HepG2 (cell line): ENCODE measurements around the gene KCNMA1. TPM values are rescaled to one million over a fixed set of nuclear protein-coding genes. Genes with fewer than 3 reads are reported as not detected.

Experiments used
- ATAC-seq: fragments of 200-7000 bp; cut with Tn5 transposase; 3 replicates; pipeline ENCODE4 v1.9.1; 2020; ENCODE audit warnings: mild to moderate bottlenecking, moderate library complexity
- BruUV-seq: library from RNA; stranded (reverse); fragments of 400-500 nt; replicated peaks from 2 replicates; lab custom pipeline; 2021; lab: Mats Ljungman, UMichigan
- CTCF ChIA-PET: fragments of 300-600 bp; formaldehyde crosslinking; extraction: SDS; loops from one replicate; lab custom pipeline; 2021; ENCODE audit warnings: low total read pairs, inconsistent platforms, low intra/inter-chr PET ratio; lab: Yijun Ruan, JAX
- POLR2A ChIA-PET: fragments of 350-600 bp; sonication (Branson Sonifier 250); formaldehyde crosslinking; loops from one replicate; lab custom pipeline; 2020; ENCODE audit warnings: antibody characterized with exemption, inconsistent platforms; lab: Yijun Ruan, JAX
- DNase-seq: peaks from one replicate; pipeline ENCODE4 v3.0.0-alpha.2; 2015; ENCODE audit warnings: low spot score
- FAIRE-seq: peaks from 3 replicates; lab custom pipeline; 2011; peaks lifted over from hg19 to GRCh38; lab: Jason Lieb, UNC
- H2AFZ ChIP-seq: one replicate; pipeline ENCODE4 v1.6.1; 2011; ENCODE audit warnings: low read length, inconsistent platforms
- H3K27ac ChIP-seq: fragments of 300-600 bp; 3 replicates; pipeline ENCODE4 v1.8.0; 2011; ENCODE audit warnings: mixed run types, mild to moderate bottlenecking, mixed read lengths, low read length, inconsistent platforms; ENCODE audit not compliant: insufficient read depth; ENCODE audit errors: extremely low read length
- H3K27me3 ChIP-seq, 2 experiments: fragments of 200-600 bp in 1 of 2; 2 replicates in 1 of 2; 3 replicates in 1 of 2; pipeline versions ENCODE4 v1.6.0 to v1.8.0; 2011; ENCODE audit warnings: low read length in 2 of 2, mild to moderate bottlenecking in 2 of 2, moderate library complexity in 2 of 2, inconsistent platforms in 1 of 2; ENCODE audit not compliant: insufficient read depth in 2 of 2, control insufficient read depth in 1 of 2
- H3K36me3 ChIP-seq, 2 experiments: fragments of 200-600 bp in 1 of 2; replicated peaks in 1 of 2; 2 replicates in 1 of 2; 3 replicates in 1 of 2; pipeline versions ENCODE4 v1.5.1 to v1.8.0; 2011; ENCODE audit warnings: low read length in 2 of 2, inconsistent platforms in 1 of 2; ENCODE audit not compliant: insufficient read depth in 2 of 2, control insufficient read depth in 1 of 2
- H3K4me1 ChIP-seq: 2 replicates; pipeline ENCODE4 v1.5.1; 2012; ENCODE audit warnings: low read length, inconsistent platforms; ENCODE audit not compliant: insufficient read depth
- H3K4me2 ChIP-seq: 2 replicates; pipeline ENCODE4 v1.6.0; 2011; ENCODE audit warnings: low read depth, low read length, inconsistent platforms
- H3K4me3 ChIP-seq, 3 experiments: fragments of 200-600 bp in 1 of 3; sonication (generic), shearing (Covaris generic) in 1 of 3; replicated peaks in 1 of 3; 2 replicates each; pipeline ENCODE4 v1.5.1; 2011 to 2016; ENCODE audit warnings: low read length in 3 of 3, inconsistent platforms in 2 of 3, low read depth in 2 of 3, mild to moderate bottlenecking in 2 of 3, control low read depth in 1 of 3, mixed read lengths in 1 of 3; ENCODE audit not compliant: insufficient read depth in 1 of 3
- H3K79me2 ChIP-seq: one replicate; pipeline ENCODE4 v1.6.1; 2011; ENCODE audit warnings: low read length, inconsistent platforms; ENCODE audit not compliant: insufficient read depth
- H3K9ac ChIP-seq: 2 replicates; pipeline ENCODE4 v1.6.0; 2011; ENCODE audit warnings: mild to moderate bottlenecking, low read depth, low read length, inconsistent platforms; ENCODE audit not compliant: insufficient read depth
- H3K9me3 ChIP-seq: 2 replicates; pipeline ENCODE4 v1.5.1; 2012; ENCODE audit warnings: mild to moderate bottlenecking, low read length
- H4K20me1 ChIP-seq: 2 replicates; pipeline ENCODE4 v1.6.0; 2011; ENCODE audit warnings: inconsistent platforms, mild to moderate bottlenecking, low read length, moderate library complexity; ENCODE audit not compliant: insufficient read depth
- ELF4 ChIP-seq: sonication (generic); formaldehyde crosslinking; IDR thresholded peaks from 2 replicates; pipeline ENCODE4 v1.5.0; 2020; ENCODE audit warnings: missing genetic modification reagents, mild to moderate bottlenecking, moderate library complexity, borderline replicate concordance
- GATAD2A ChIP-seq: IDR thresholded peaks from 2 replicates; pipeline ENCODE4 v1.6.1; 2016
- KLF9 ChIP-seq: IDR thresholded peaks from 2 replicates; pipeline ENCODE4 v1.6.1; 2016; ENCODE audit warnings: low read depth
- MAZ ChIP-seq, 2 experiments: sonication (generic) in 1 of 2; formaldehyde crosslinking in 1 of 2; IDR thresholded peaks; 2 replicates each; pipeline versions ENCODE4 v1.5.0 to v1.6.1; 2012 to 2020; ENCODE audit warnings: low read depth in 2 of 2, mild to moderate bottlenecking in 2 of 2, borderline replicate concordance in 1 of 2, improper control_type of control experiment in 1 of 2, low read length in 1 of 2, missing genetic modification reagents in 1 of 2, moderate library complexity in 1 of 2
- MIXL1 ChIP-seq: IDR thresholded peaks from 2 replicates; pipeline ENCODE4 v1.6.1; 2016
- RBM39 ChIP-seq: fragments of 200-400 bp; formaldehyde crosslinking; IDR thresholded peaks from one replicate; pipeline ENCODE4 v1.6.1; 2018; ENCODE audit warnings: antibody characterized with exemption, mild to moderate bottlenecking, low read depth, low read length; ENCODE audit not compliant: poor library complexity, severe bottlenecking
- ZSCAN25 ChIP-seq: sonication (generic); formaldehyde crosslinking; IDR thresholded peaks from 2 replicates; pipeline ENCODE4 v1.8.0; 2022; ENCODE audit warnings: mild to moderate bottlenecking, missing genetic modification reagents
- WGBS: methylation state at CpG from one replicate; pipeline ENCODE4 v1.1.6; 2017; ENCODE audit warnings: low lambda C conversion rate; 5-methylcytosine and 5-hydroxymethylcytosine counted together
- in situ Hi-C: cut with HindIII; loops from 2 replicates; pipeline ENCODE4 v1.10.0; 2017; ENCODE audit warnings: low pct_unique_long_range_greater_than_20kb; ENCODE audit not compliant: extremely low pct_ligation_motif_present
- intact Hi-C: fragments of 100-400 bp; cut with micrococcal nuclease; formaldehyde crosslinking; loops from one replicate; pipeline ENCODE4 v1.10.0; 2022; ENCODE audit not compliant: unreplicated experiment
- polyA plus RNA-seq, 8 experiments: library from polyadenylated mRNA; depleted of rRNA in 3 of 8; stranded (reverse) in 7 of 8; unstranded in 1 of 8; fragments of >200 nt; fragmentation: Illumina TruSeq in 4 of 8; extraction: Trizol in 4 of 8; gene quantifications; 2 replicates each; pipeline versions ENCODE4 v1.2.1 to v1.2.3, GENCODE V29; 2011 to 2016; ENCODE audit warnings: low read depth in 4 of 8, missing spikeins in 1 of 8, mixed read lengths in 1 of 8; ENCODE audit not compliant: insufficient read depth in 1 of 8
- total RNA-seq, 5 experiments: library from RNA; depleted of rRNA; stranded (reverse); fragments of >200 nt; fragmentation: Illumina TruSeq; extraction: Trizol; gene quantifications; 2 replicates each; pipeline ENCODE4 v1.2.3, GENCODE V29; 2016; ENCODE audit warnings: low read depth in 1 of 5
- TF ChIP-seq, protein P1 (sequence below): IDR thresholded peaks from 2 replicates; pipeline ENCODE4 v1.6.1; 2016; ENCODE audit warnings: missing biosample characterization, missing genetic modification reagents, low read depth
- TF ChIP-seq, protein P2 (sequence below): fragments of 450-650 bp; IDR thresholded peaks from 2 replicates; pipeline ENCODE4 v1.6.1; 2016
- TF ChIP-seq, protein P3 (sequence below): sonication (generic); formaldehyde crosslinking; IDR thresholded peaks from 2 replicates; pipeline ENCODE4 v1.8.1; 2023; ENCODE audit warnings: mild to moderate bottlenecking, inconsistent platforms, moderate library complexity, missing genetic modification reagents, borderline replicate concordance
- TF ChIP-seq, protein P4 (sequence below), 2 experiments: IDR thresholded peaks; 2 replicates each; pipeline ENCODE4 v1.6.1; 2011 to 2012; ENCODE audit warnings: low read length in 2 of 2, borderline replicate concordance in 1 of 2, low read depth in 1 of 2, mild to moderate bottlenecking in 1 of 2, moderate library complexity in 1 of 2

Gene KCNMA1
- total and polyA plus RNA-seq, 2 of the 13 experiments (the other 11 are each of a cell fraction or from before 2014, with no cell fraction given), result 0.02 TPM; not detected in 1

DNA sequence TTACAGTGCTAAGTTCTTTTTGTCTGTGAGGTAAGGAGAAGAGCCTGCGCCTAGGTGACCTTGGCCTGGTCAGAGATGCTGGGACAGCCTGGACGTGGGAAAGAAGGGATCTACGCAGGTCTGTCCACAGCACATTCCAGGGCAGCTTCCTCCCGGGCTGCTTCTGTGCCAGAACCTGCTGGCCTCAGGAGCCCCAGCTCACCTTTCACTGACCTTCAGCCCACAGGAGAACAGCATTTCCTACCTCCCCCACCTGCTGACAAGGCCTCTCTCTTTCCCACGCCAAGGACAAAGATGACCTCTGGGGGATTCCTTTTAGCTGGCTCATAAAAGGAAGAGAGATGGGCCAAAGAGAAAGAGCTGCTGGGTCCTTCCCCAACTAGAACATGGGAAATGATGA is 260.6 kb downstream of the KCNMA1 start (continued):
- TF ChIP-seq, protein P1, sequence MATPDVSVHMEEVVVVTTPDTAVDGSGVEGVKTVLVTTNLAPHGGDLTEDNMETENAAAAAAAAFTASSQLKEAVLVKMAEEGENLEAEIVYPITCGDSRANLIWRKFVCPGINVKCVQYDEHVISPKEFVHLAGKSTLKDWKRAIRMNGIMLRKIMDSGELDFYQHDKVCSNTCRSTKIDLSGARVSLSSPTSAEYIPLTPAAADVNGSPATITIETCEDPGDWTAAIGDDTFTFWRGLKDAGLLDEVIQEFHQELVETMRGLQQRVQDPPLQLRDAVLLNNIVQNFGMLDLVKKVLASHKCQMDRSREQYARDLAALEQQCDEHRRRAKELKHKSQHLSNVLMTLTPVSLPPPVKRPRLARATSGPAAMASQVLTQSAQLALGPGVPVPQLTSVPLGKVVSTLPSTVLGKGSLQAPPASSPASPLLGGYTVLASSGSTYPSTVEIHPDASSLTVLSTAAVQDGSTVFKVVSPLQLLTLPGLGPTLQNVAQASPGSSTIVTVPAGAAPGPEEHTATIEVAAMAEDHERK (CRISPR knock-in tag), result no peak

DNA sequence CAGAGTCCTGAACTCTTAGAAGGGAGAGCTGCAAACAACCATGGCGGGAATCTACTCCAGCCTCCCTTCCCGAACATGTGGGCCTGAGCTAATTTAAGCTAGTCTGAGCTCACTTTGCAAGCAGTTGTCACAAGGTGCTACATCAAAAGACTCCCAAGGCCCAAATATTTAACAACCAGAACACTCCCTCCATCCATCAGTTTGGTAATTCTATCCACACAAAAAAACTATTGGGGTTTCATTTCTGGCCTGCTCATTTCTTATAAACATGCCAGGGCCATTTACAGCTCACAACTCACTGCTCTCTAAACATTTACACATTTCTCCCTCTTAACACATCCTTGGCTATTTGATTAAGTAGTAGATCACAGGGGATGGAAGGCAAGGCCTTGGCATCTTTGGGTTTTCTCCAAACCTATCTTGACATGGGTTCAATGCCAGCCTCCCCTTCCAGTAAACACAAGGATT is 263.4 kb downstream of the KCNMA1 start:
- no peak for ATAC-seq
- FAIRE-seq, result no peak
- CTCF ChIA-PET, result no interaction called here
- TF ChIP-seq, protein P2, sequence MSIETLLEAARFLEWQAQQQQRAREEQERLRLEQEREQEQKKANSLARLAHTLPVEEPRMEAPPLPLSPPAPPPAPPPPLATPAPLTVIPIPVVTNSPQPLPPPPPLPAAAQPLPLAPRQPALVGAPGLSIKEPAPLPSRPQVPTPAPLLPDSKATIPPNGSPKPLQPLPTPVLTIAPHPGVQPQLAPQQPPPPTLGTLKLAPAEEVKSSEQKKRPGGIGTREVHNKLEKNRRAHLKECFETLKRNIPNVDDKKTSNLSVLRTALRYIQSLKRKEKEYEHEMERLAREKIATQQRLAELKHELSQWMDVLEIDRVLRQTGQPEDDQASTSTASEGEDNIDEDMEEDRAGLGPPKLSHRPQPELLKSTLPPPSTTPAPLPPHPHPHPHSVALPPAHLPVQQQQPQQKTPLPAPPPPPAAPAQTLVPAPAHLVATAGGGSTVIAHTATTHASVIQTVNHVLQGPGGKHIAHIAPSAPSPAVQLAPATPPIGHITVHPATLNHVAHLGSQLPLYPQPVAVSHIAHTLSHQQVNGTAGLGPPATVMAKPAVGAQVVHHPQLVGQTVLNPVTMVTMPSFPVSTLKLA, result no peak
- no peak for TF ChIP-seq RBM39
- TF ChIP-seq GATAD2A (CRISPR knock-in tag), result no peak
- no peak for TF ChIP-seq MAZ (IDR thresholded peaks at IDR 0.05; ENCODE audit: borderline replicate concordance, low read depth, low read length)
- TF ChIP-seq MAZ (CRISPR knock-in tag; IDR thresholded peaks at IDR 0.05; ENCODE audit: low read depth), result no peak
- TF ChIP-seq, protein P3, sequence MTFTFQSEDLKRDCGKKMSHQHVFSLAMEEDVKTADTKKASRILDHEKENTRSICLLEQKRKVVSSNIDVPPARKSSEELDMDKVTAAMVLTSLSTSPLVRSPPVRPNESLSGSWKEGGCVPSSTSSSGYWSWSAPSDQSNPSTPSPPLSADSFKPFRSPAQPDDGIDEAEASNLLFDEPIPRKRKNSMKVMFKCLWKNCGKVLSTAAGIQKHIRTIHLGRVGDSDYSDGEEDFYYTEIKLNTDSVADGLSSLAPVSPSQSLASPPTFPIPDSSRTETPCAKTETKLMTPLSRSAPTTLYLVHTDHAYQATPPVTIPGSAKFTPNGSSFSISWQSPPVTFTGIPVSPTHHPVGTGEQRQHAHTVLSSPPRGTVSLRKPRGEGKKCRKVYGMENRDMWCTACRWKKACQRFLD (CRISPR knock-in tag), result no peak
- TF ChIP-seq, protein P4, sequence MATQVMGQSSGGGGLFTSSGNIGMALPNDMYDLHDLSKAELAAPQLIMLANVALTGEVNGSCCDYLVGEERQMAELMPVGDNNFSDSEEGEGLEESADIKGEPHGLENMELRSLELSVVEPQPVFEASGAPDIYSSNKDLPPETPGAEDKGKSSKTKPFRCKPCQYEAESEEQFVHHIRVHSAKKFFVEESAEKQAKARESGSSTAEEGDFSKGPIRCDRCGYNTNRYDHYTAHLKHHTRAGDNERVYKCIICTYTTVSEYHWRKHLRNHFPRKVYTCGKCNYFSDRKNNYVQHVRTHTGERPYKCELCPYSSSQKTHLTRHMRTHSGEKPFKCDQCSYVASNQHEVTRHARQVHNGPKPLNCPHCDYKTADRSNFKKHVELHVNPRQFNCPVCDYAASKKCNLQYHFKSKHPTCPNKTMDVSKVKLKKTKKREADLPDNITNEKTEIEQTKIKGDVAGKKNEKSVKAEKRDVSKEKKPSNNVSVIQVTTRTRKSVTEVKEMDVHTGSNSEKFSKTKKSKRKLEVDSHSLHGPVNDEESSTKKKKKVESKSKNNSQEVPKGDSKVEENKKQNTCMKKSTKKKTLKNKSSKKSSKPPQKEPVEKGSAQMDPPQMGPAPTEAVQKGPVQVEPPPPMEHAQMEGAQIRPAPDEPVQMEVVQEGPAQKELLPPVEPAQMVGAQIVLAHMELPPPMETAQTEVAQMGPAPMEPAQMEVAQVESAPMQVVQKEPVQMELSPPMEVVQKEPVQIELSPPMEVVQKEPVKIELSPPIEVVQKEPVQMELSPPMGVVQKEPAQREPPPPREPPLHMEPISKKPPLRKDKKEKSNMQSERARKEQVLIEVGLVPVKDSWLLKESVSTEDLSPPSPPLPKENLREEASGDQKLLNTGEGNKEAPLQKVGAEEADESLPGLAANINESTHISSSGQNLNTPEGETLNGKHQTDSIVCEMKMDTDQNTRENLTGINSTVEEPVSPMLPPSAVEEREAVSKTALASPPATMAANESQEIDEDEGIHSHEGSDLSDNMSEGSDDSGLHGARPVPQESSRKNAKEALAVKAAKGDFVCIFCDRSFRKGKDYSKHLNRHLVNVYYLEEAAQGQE (IDR thresholded peaks at IDR 0.05; ENCODE audit: borderline replicate concordance in 1 of 2, low read depth in 1 of 2, low read length in 2 of 2), result no peak
- TF ChIP-seq MIXL1 (CRISPR knock-in tag), result no peak
- TF ChIP-seq KLF9 (CRISPR knock-in tag), result no peak
- TF ChIP-seq ZSCAN25, result no peak
- TF ChIP-seq ELF4 (CRISPR knock-in tag), result no peak

More for the DNA sequence above, 263.4 kb downstream of the KCNMA1 start:
- 0% methylated on average over 1 of the region's 2 CpGs for WGBS
- no peak for DNase-seq
- H2AFZ ChIP-seq, result no peak overlapping the region
- H4K20me1 ChIP-seq, result no peaks in the 10 kb centered on the region
- peaks cover 2% of the 10 kb centered on the region; the same call in 1 of the 2 replicates for H3K9me3 ChIP-seq
- POLR2A ChIA-PET, result no interaction called here
- no TSS peak for BruUV-seq
- no peaks in the 10 kb centered on the region for H3K79me2 ChIP-seq
- no peaks in the 10 kb centered on the region for H3K27me3 ChIP-seq
- intact Hi-C loops, result no loop called here
- H3K4me2 ChIP-seq, result no peak overlapping the region
- peaks cover 16% of the 10 kb centered on the region; the same call in 1 of the 2 replicates for H3K4me1 ChIP-seq
- no peaks in the 10 kb centered on the region for H3K36me3 ChIP-seq
- no peak overlapping the region for H3K4me3 ChIP-seq
- H3K27ac ChIP-seq, result no peak overlapping the region
- in situ Hi-C loops, result no loop called here
- no peak overlapping the region for H3K9ac ChIP-seq
